Stimulated activated CD8-positive, alpha-beta memory T cell treated with anti-CD3 and anti-CD28 coated beads, Interleukin-4, amount 100 ng/mL, for 48 hours (primary cell): Measurements from ENCODE around the gene PLXNA2.

ENCODE experiments used
- DNase-seq: peaks from one replicate; pipeline ENCODE4 v3.0.0-alpha.2; 2020

The PLXNA2 gene

GRCh38 chr1:208039536-208040332, 204.4 kb downstream of the PLXNA2 start:
- no peak for DNase-seq

- no peak for DNase-seq
Observed at GRCh38 chr1:208038303-208038702, 205.9 kb downstream of the PLXNA2 start.

GRCh38 chr1:208036918-208037766, 207.0 kb downstream of the PLXNA2 start:
- DNase-seq: no peak

- no peak for DNase-seq
Observed at GRCh38 chr1:208036106-208036808, 207.9 kb downstream of the PLXNA2 start.

GRCh38 chr1:208034135-208034534, 210.0 kb downstream of the PLXNA2 start:
- DNase-seq: no peak

GRCh38 chr1:208033236-208033635, 210.9 kb downstream of the PLXNA2 start:
- no peak for DNase-seq

GRCh38 chr1:208031932-208032320, 212.3 kb downstream of the PLXNA2 start:
- DNase-seq: no peak

GRCh38 chr1:208031316-208031931, 212.8 kb downstream of the PLXNA2 start:
- DNase-seq: no peak

GRCh38 chr1:208030288-208031091, 213.7 kb downstream of the PLXNA2 start:
- no peak for DNase-seq

GRCh38 chr1:208029381-208030287, 214.6 kb downstream of the PLXNA2 start:
- no peak for DNase-seq

- DNase-seq: no peak
Observed at GRCh38 chr1:208028526-208028925, 215.7 kb downstream of the PLXNA2 start.

- no peak for DNase-seq
Observed at GRCh38 chr1:208027861-208028260, 216.3 kb downstream of the PLXNA2 start.

GRCh38 chr1:208026880-208027438, 217.2 kb downstream of the PLXNA2 start:
- DNase-seq: no peak

GRCh38 chr1:208025031-208025430, 219.2 kb downstream of the PLXNA2 start:
- DNase-seq: no peak

- DNase-seq: no peak
Observed at GRCh38 chr1:208024406-208024805, 219.8 kb downstream of the PLXNA2 start.

GRCh38 chr1:208019257-208019656, 224.9 kb downstream of the PLXNA2 start:
- DNase-seq: no peak

GRCh38 chr1:208015255-208015654, 228.9 kb downstream of the PLXNA2 start:
- no peak for DNase-seq

GRCh38 chr1:208013210-208013609, 231.0 kb downstream of the PLXNA2 start:
- no peak for DNase-seq

- DNase-seq: no peak
Observed at GRCh38 chr1:208012721-208013120, 231.5 kb downstream of the PLXNA2 start.

- no peak for DNase-seq
Observed at GRCh38 chr1:208010487-208011071, 233.6 kb downstream of the PLXNA2 start.
